ENCODE measurements around the gene LRRFIP1. TPM values are rescaled to one million over a fixed set of nuclear protein-coding genes. Genes with fewer than 3 reads are reported as not detected.

The LRRFIP1 gene
- total RNA-seq, 2 experiments from 2014 or later, result 157 to 161 TPM

GRCh38 chr2:237645261-237645660, 17.9 kb downstream of the LRRFIP1 start:
- Mint-ChIP-seq H3K36me3 (ENCODE audit: low read depth) (peaks cover 5% of the 10 kb centered on the region), H3K4me1 (ENCODE audit: low read depth) (no peaks in the 10 kb centered on the region), H3K4me3 (no peak overlapping the region), H3K27me3 (no peaks in the 10 kb centered on the region), H3K9me3 (no peaks in the 10 kb centered on the region), H3K27ac (no peak overlapping the region)
- Histone ChIP-seq H3K36me3 (ENCODE audit: insufficient read depth, low read length) (no peaks in the 10 kb centered on the region), H3K27ac (ENCODE audit: low read depth in 1 of 2, low read length in 2 of 2) (no peak overlapping the region), H3K4me3 (ENCODE audit: low read length) (no peak overlapping the region), H3K4me1 (ENCODE audit: insufficient read depth, low read length) (no peaks in the 10 kb centered on the region), H3K9me3 (ENCODE audit: control insufficient read depth in 1 of 2, insufficient read depth in 1 of 2, low read length in 2 of 2) (peaks cover 0 to 5% of the 10 kb centered on the region in 2 experiments), H3K27me3 (ENCODE audit: control insufficient read depth in 1 of 2, insufficient read depth in 2 of 2, low read length in 2 of 2) (peaks cover 0 to 5% of the 10 kb centered on the region in 2 experiments)
- no peak for TF ChIP-seq CTCF (IDR thresholded peaks at IDR 0.05)
- intact Hi-C loops (cut with DNase I, micrococcal nuclease), result no loop called here
- POLR2A ChIA-PET, result no interaction called here
- ATAC-seq (ENCODE audit: poor library complexity) (no peak), DNase-seq (no peak)
- CTCF ChIA-PET, result no interaction called here

DNA sequence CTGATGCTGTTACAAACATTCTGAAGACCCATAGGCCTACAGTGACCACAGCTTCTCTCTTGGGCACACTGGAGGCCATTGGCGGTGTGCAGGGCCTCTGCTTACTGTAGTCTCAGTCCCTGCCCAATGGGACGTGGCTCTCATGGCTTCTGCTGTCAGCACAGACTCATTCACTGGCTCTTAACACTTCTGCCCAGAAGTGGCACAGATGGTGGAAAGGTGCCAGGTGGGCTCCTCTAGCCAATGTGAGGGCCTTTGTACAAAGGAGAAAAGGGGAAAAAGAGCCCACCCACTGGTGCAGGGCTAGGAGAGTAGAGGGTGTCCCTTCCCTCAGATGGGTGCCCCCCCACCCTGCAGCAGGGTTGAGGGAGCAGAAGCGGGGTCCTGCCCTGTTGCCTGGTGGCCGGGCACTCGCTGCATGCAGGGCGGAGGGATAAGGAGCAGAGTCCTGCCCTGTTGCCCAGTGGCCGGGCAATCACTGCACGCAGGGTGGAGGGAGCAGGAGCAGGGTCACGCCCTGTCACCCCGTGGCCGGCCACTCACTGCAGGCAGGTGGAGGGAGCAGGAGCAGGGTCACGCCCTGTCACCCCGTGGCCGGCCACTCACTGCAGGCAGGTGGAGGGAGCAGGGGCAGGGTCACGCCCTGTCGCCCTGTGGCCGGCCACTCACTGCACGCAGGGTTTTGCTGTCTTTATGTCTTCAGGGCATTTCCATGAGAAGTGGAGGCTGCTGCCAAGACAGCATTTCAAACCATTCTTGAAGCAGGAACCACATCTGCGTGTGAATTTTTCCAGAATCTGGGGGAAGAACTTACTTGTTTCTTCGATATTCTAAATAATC, 20.0 kb downstream of the LRRFIP1 start:
- no peaks in the 10 kb centered on the region for H3K4me1 Mint-ChIP-seq (ENCODE audit: low read depth)
- no peaks in the 10 kb centered on the region for H3K9me3 Mint-ChIP-seq
- ATAC-seq (ENCODE audit: poor library complexity) (no peak), DNase-seq (peak in 1 of 14 experiments; percentile 0)
- Histone ChIP-seq H3K9me3 (ENCODE audit: control insufficient read depth in 1 of 2, insufficient read depth in 1 of 2, low read length in 2 of 2) (peaks cover 0 to 13% of the 10 kb centered on the region in 2 experiments), H3K4me3 (ENCODE audit: low read length) (no peak overlapping the region), H3K27ac (ENCODE audit: low read depth in 1 of 2, low read length in 2 of 2) (no peak overlapping the region), H3K27me3 (ENCODE audit: control insufficient read depth in 1 of 2, insufficient read depth in 2 of 2, low read length in 2 of 2) (peaks cover 0 to 10% of the 10 kb centered on the region in 2 experiments), H3K36me3 (ENCODE audit: insufficient read depth, low read length) (no peaks in the 10 kb centered on the region), H3K4me1 (ENCODE audit: insufficient read depth, low read length) (no peaks in the 10 kb centered on the region)
- no peak for TF ChIP-seq CTCF (IDR thresholded peaks at IDR 0.05)
- peaks cover 5% of the 10 kb centered on the region for H3K27me3 Mint-ChIP-seq
- intact Hi-C loops (cut with DNase I, micrococcal nuclease), result no loop called here
- POLR2A ChIA-PET, result no interaction called here
- no peak overlapping the region for H3K4me3 Mint-ChIP-seq
- CTCF ChIA-PET, result no interaction called here
- H3K27ac Mint-ChIP-seq, result no peak overlapping the region
- peaks cover 8% of the 10 kb centered on the region for H3K36me3 Mint-ChIP-seq (ENCODE audit: low read depth)

GRCh38 chr2:237648016-237648381, 20.6 kb downstream of the LRRFIP1 start:
- H3K27ac Mint-ChIP-seq, result no peak overlapping the region
- DNase-seq (no peak), ATAC-seq (ENCODE audit: poor library complexity) (no peak)
- CTCF ChIA-PET, result no interaction called here
- H3K9me3 Mint-ChIP-seq, result peaks cover 2% of the 10 kb centered on the region
- peaks cover 0 to 13% of the 10 kb centered on the region in 2 experiments for H3K9me3 ChIP-seq (ENCODE audit: control insufficient read depth in 1 of 2, insufficient read depth in 1 of 2, low read length in 2 of 2)
- H3K27me3 Mint-ChIP-seq, result peaks cover 6% of the 10 kb centered on the region
- intact Hi-C loops (cut with DNase I, micrococcal nuclease), result no loop called here
- TF ChIP-seq CTCF (IDR thresholded peaks at IDR 0.05), result no peak
- H3K4me1 Mint-ChIP-seq (ENCODE audit: low read depth), result no peaks in the 10 kb centered on the region
- POLR2A ChIA-PET, result no interaction called here
- peaks cover 0 to 10% of the 10 kb centered on the region in 2 experiments for H3K27me3 ChIP-seq (ENCODE audit: control insufficient read depth in 1 of 2, insufficient read depth in 2 of 2, low read length in 2 of 2)
- H3K27ac ChIP-seq (ENCODE audit: low read depth in 1 of 2, low read length in 2 of 2), result no peak overlapping the region
- H3K4me3 Mint-ChIP-seq, result no peak overlapping the region
- H3K4me1 ChIP-seq (ENCODE audit: insufficient read depth, low read length), result no peaks in the 10 kb centered on the region
- peaks cover 11% of the 10 kb centered on the region for H3K36me3 Mint-ChIP-seq (ENCODE audit: low read depth)
- no peaks in the 10 kb centered on the region for H3K36me3 ChIP-seq (ENCODE audit: insufficient read depth, low read length)
- H3K4me3 ChIP-seq (ENCODE audit: low read length), result no peak overlapping the region

All from CD4-positive, alpha-beta T cell (primary cell).